HepG2 (cell line): ENCODE measurements around the gene WDR18. TPM values are rescaled to one million over a fixed set of nuclear protein-coding genes. Genes with fewer than 3 reads are reported as not detected.
A peak's percentile ranks its signal among the peaks of the same experiment; 100 is the strongest.

ENCODE experiments used
- BHLHE40 ChIP-seq: IDR thresholded peaks from 2 replicates; pipeline ENCODE4 v1.6.1; 2011; ENCODE audit warnings: low read length, improper control_type of control experiment
- CCDC6 ChIP-seq: sonication (generic); formaldehyde crosslinking; IDR thresholded peaks from 2 replicates; pipeline ENCODE4 v1.8.1; 2022; ENCODE audit warnings: mild to moderate bottlenecking, missing genetic modification reagents, moderate library complexity
- DMAP1 ChIP-seq: IDR thresholded peaks from 2 replicates; pipeline ENCODE4 v1.6.1; 2016
- FOXP1 ChIP-seq, 2 experiments: fragments of 450-650 bp in 1 of 2; IDR thresholded peaks; 2 replicates each; pipeline ENCODE4 v1.6.1; 2017 to 2018; ENCODE audit warnings: antibody characterized with exemption in 1 of 2
- KAT8 ChIP-seq: IDR thresholded peaks from 2 replicates; pipeline ENCODE4 v1.6.1; 2016; ENCODE audit warnings: missing genetic modification reagents, missing compliant biosample characterization
- KDM1A ChIP-seq: IDR thresholded peaks from 2 replicates; pipeline ENCODE4 v1.6.1; 2016; ENCODE audit warnings: missing compliant biosample characterization
- MNT ChIP-seq: fragments of 450-650 bp; IDR thresholded peaks from 2 replicates; pipeline ENCODE4 v1.6.1; 2016
- RCOR2 ChIP-seq: IDR thresholded peaks from 2 replicates; pipeline ENCODE4 v1.6.1; 2016; ENCODE audit warnings: missing biosample characterization, missing genetic modification reagents
- SKIL ChIP-seq: sonication (generic); formaldehyde crosslinking; IDR thresholded peaks from 2 replicates; pipeline ENCODE4 v1.8.0; 2022; ENCODE audit warnings: missing genetic modification reagents, mild to moderate bottlenecking, moderate library complexity, borderline replicate concordance
- SNAPC2 ChIP-seq: sonication (generic); formaldehyde crosslinking; IDR thresholded peaks from 2 replicates; pipeline ENCODE4 v1.8.1; 2022; ENCODE audit warnings: mild to moderate bottlenecking, missing genetic modification reagents
- TFDP1 ChIP-seq: IDR thresholded peaks from 2 replicates; pipeline ENCODE4 v1.6.1; 2016; ENCODE audit warnings: missing compliant biosample characterization, missing genetic modification reagents, borderline replicate concordance
- THRA ChIP-seq: sonication (generic); formaldehyde crosslinking; IDR thresholded peaks from 2 replicates; pipeline ENCODE4 v1.4.0; 2020; ENCODE audit warnings: missing genetic modification reagents, borderline replicate concordance
- ZNF180 ChIP-seq: sonication (generic); formaldehyde crosslinking; IDR thresholded peaks from 2 replicates; pipeline ENCODE4 v1.4.0; 2020; ENCODE audit warnings: low read depth, missing genetic modification reagents, borderline replicate concordance
- ZNF512 ChIP-seq: sonication (generic); formaldehyde crosslinking; IDR thresholded peaks from 2 replicates; pipeline ENCODE4 v1.4.0; 2020; ENCODE audit warnings: mild to moderate bottlenecking, missing genetic modification reagents
- ZNF687 ChIP-seq: sonication (generic); formaldehyde crosslinking; IDR thresholded peaks from 2 replicates; pipeline ENCODE4 v1.5.1; 2020; ENCODE audit warnings: mild to moderate bottlenecking, missing genetic modification reagents, moderate library complexity
- polyA plus RNA-seq, 8 experiments: library from polyadenylated mRNA; depleted of rRNA in 3 of 8; stranded (reverse) in 7 of 8; unstranded in 1 of 8; fragments of >200 nt; fragmentation: Illumina TruSeq in 4 of 8; extraction: Trizol in 4 of 8; gene quantifications; 2 replicates each; pipeline versions ENCODE4 v1.2.1 to v1.2.3, GENCODE V29; 2011 to 2016; ENCODE audit warnings: low read depth in 4 of 8, missing spikeins in 1 of 8, mixed read lengths in 1 of 8; ENCODE audit not compliant: insufficient read depth in 1 of 8
- total RNA-seq, 5 experiments: library from RNA; depleted of rRNA; stranded (reverse); fragments of >200 nt; fragmentation: Illumina TruSeq; extraction: Trizol; gene quantifications; 2 replicates each; pipeline ENCODE4 v1.2.3, GENCODE V29; 2016; ENCODE audit warnings: low read depth in 1 of 5

The WDR18 gene
- total and polyA plus RNA-seq, 2 of the 13 experiments (the other 11 are each of a cell fraction or from before 2014, with no cell fraction given), result 36.4 to 47.6 TPM

- TF ChIP-seq ZNF687 (CRISPR knock-in tag) (peak; percentile 100), KAT8 (CRISPR knock-in tag) (peak; percentile 89), ZNF512 (CRISPR knock-in tag) (no peak), THRA (CRISPR knock-in tag) (peak; percentile 87), DMAP1 (CRISPR knock-in tag) (peak; percentile 83; the same call in 1 of the 2 replicates), MNT (peak; percentile 90), TFDP1 (CRISPR knock-in tag) (peak; percentile 87; the same call in 1 of the 2 replicates), KDM1A (CRISPR knock-in tag) (no peak), SKIL (CRISPR knock-in tag) (peak; percentile 98), RCOR2 (CRISPR knock-in tag) (peak; percentile 88), FOXP1 (IDR thresholded peaks at IDR 0.05) (no peak), FOXP1 (CRISPR knock-in tag; IDR thresholded peaks at IDR 0.05) (peak; percentile 86), CCDC6 (CRISPR knock-in tag) (peak; percentile 93; the same call in 1 of the 2 replicates), ZNF180 (CRISPR knock-in tag) (no peak), BHLHE40 (peak; percentile 95), SNAPC2 (CRISPR knock-in tag) (peak; percentile 85)
Measured at GRCh38 chr19:934865-935479, 49.2 kb upstream of the WDR18 start (continued).
